D721Med (cell line): ENCODE measurements around the gene IQCH.

Experiments used
- DNase-seq: peaks from one replicate; pipeline ENCODE4 v3.0.0; 2011; ENCODE audit warnings: low spot score; ENCODE audit not compliant: insufficient read length
- FAIRE-seq: peaks from 2 replicates; lab custom pipeline; 2011; peaks lifted over from hg19 to GRCh38; lab: Jason Lieb, UNC
- CTCF ChIP-seq: IDR thresholded peaks from 2 replicates; pipeline ENCODE4 v1.5.1; 2012; ENCODE audit warnings: mild to moderate bottlenecking, control low read depth; ENCODE audit not compliant: insufficient read depth; ENCODE audit errors: missing control alignments

IQCH gene

GRCh38 chr15:67460521-67460920 lies 205.9 kb downstream of the IQCH start:
- DNase-seq = no peak
- FAIRE-seq = no peak
- no peak for TF ChIP-seq CTCF

- no peak for TF ChIP-seq CTCF
- FAIRE-seq = no peak
- DNase-seq = no peak
Measured at GRCh38 chr15:67461735-67462134, 207.1 kb downstream of the IQCH start.

- FAIRE-seq = no peak
- no peak for TF ChIP-seq CTCF
- no peak for DNase-seq
Measured at GRCh38 chr15:67462875-67463274, 208.3 kb downstream of the IQCH start.

GRCh38 chr15:67463488-67463887 lies 208.9 kb downstream of the IQCH start:
- FAIRE-seq (no peak), DNase-seq (no peak)
- no peak for TF ChIP-seq CTCF

GRCh38 chr15:67465196-67465952 lies 210.8 kb downstream of the IQCH start:
- no peak for TF ChIP-seq CTCF
- no peak for FAIRE-seq
- no peak for DNase-seq

- FAIRE-seq = no peak
Measured at GRCh38 chr15:67468416-67468815, 213.8 kb downstream of the IQCH start.

More at GRCh38 chr15:67468416-67468815, 213.8 kb downstream of the IQCH start:
- DNase-seq = no peak
- no peak for TF ChIP-seq CTCF
